Endothelial cell of umbilical vein (primary cell): ENCODE measurements around the gene RNFT2. TPM values are rescaled to one million over a fixed set of nuclear protein-coding genes. Genes with fewer than 3 reads are reported as not detected.

ENCODE experiments used
- BruUV-seq: library from RNA; stranded (reverse); fragments of 400-500 nt; replicated peaks from 2 replicates; lab custom pipeline; 2021; lab: Mats Ljungman, UMichigan
- CTCF ChIA-PET: fragments of 300-600, 350-600 bp; sonication (Branson Sonifier 250); formaldehyde crosslinking; loops from one replicate; lab custom pipeline; 2021; ENCODE audit warnings: antibody characterized with exemption, inconsistent platforms; lab: Charles Lee
- POLR2A ChIA-PET: fragments of 300-600, 350-600 bp; sonication (Branson Sonifier 250); formaldehyde crosslinking; loops from one replicate; lab custom pipeline; 2021; ENCODE audit warnings: antibody characterized with exemption, inconsistent platforms; lab: Charles Lee
- DNase-seq: peaks from one replicate; pipeline ENCODE4 v3.0.0-alpha.2; 2011; ENCODE audit warnings: low read depth, low spot score
- FAIRE-seq: peaks from 2 replicates; lab custom pipeline; 2011; peaks lifted over from hg19 to GRCh38; lab: Jason Lieb, UNC
- H2AFZ ChIP-seq: 2 replicates; pipeline ENCODE4 v1.6.0; 2012; ENCODE audit warnings: low read depth, low read length, control low read depth, inconsistent platforms
- H3K27ac ChIP-seq: 2 replicates; pipeline ENCODE4 v1.5.1; 2011; ENCODE audit warnings: low read depth, mild to moderate bottlenecking, control low read depth, low read length, moderate library complexity; ENCODE audit not compliant: insufficient read depth
- H3K27me3 ChIP-seq, 2 experiments: 2 replicates each; pipeline versions ENCODE4 v1.6.0 to v1.6.1; 2011; ENCODE audit warnings: low read length in 2 of 2, mixed read lengths in 1 of 2; ENCODE audit not compliant: control insufficient read depth in 2 of 2, insufficient read depth in 2 of 2
- H3K36me3 ChIP-seq, 2 experiments: 2 replicates in 1 of 2; 3 replicates in 1 of 2; pipeline ENCODE4 v1.5.1; 2011; ENCODE audit warnings: low read length in 2 of 2, mild to moderate bottlenecking in 1 of 2, moderate library complexity in 1 of 2; ENCODE audit not compliant: control insufficient read depth in 2 of 2, insufficient read depth in 2 of 2; ENCODE audit errors: extremely low read depth in 1 of 2
- H3K4me1 ChIP-seq: 3 replicates; pipeline ENCODE4 v1.5.1; 2011; ENCODE audit warnings: mild to moderate bottlenecking, low read length; ENCODE audit not compliant: control insufficient read depth, insufficient read depth; ENCODE audit errors: extremely low read depth
- H3K4me2 ChIP-seq: 2 replicates; pipeline ENCODE4 v1.6.1; 2011; ENCODE audit warnings: low read length, control low read depth, mixed read lengths; ENCODE audit not compliant: insufficient read depth
- H3K4me3 ChIP-seq, 3 experiments: fragments of 200-600 bp in 1 of 3; sonication (generic), shearing (Covaris generic) in 1 of 3; replicated peaks in 1 of 3; 2 replicates each; pipeline ENCODE4 v1.5.1; 2011 to 2016; ENCODE audit warnings: control low read depth in 3 of 3, low read length in 3 of 3, mild to moderate bottlenecking in 2 of 3, inconsistent platforms in 1 of 3, low read depth in 1 of 3, moderate library complexity in 1 of 3; ENCODE audit not compliant: insufficient read depth in 1 of 3
- H3K79me2 ChIP-seq: 2 replicates; pipeline ENCODE4 v1.6.0; 2012; ENCODE audit warnings: low read length, inconsistent platforms; ENCODE audit not compliant: control insufficient read depth, insufficient read depth
- H3K9ac ChIP-seq: replicated peaks from 2 replicates; pipeline ENCODE3; 2011; ENCODE audit warnings: low read length, control low read depth; ENCODE audit not compliant: insufficient read depth; ENCODE audit errors: extremely low read depth
- H3K9me1 ChIP-seq: replicated peaks from 3 replicates; pipeline ENCODE4 v1.6.0; 2011; ENCODE audit warnings: mild to moderate bottlenecking, low read length; ENCODE audit not compliant: control insufficient read depth, insufficient read depth; ENCODE audit errors: extremely low read depth
- H3K9me3 ChIP-seq: replicated peaks from 2 replicates; pipeline ENCODE4 v1.5.1; 2012; ENCODE audit warnings: low read length, inconsistent platforms; ENCODE audit not compliant: control insufficient read depth, insufficient read depth
- H4K20me1 ChIP-seq: replicated peaks from 2 replicates; pipeline ENCODE3; 2011; ENCODE audit warnings: mild to moderate bottlenecking, low read length; ENCODE audit not compliant: control insufficient read depth, insufficient read depth; ENCODE audit errors: extremely low read depth
- EZH2 ChIP-seq: IDR thresholded peaks from 2 replicates; pipeline ENCODE4 v1.6.1; 2012; ENCODE audit warnings: borderline replicate concordance, low read depth, mild to moderate bottlenecking, moderate library complexity, low read length, inconsistent platforms; ENCODE audit not compliant: severe bottlenecking
- FOS ChIP-seq: IDR thresholded peaks from 2 replicates; pipeline ENCODE4 v1.6.1; 2011; ENCODE audit warnings: mild to moderate bottlenecking, low read length, moderate library complexity, borderline replicate concordance; ENCODE audit not compliant: insufficient read depth
- GATA2 ChIP-seq: IDR thresholded peaks from 2 replicates; pipeline ENCODE4 v1.7.0; 2011; ENCODE audit warnings: low read depth, mild to moderate bottlenecking, moderate library complexity, mixed read lengths, low read length; ENCODE audit not compliant: insufficient read length, insufficient read depth
- JUN ChIP-seq: IDR thresholded peaks from 2 replicates; pipeline ENCODE4 v1.6.1; 2011; ENCODE audit warnings: borderline replicate concordance, low read depth; ENCODE audit not compliant: insufficient read length, insufficient read depth
- MYC ChIP-seq: IDR thresholded peaks from one replicate; pipeline ENCODE4 v1.6.1; 2011; ENCODE audit warnings: mild to moderate bottlenecking, low read depth, low read length
- POLR2A ChIP-seq: IDR thresholded peaks from 2 replicates; pipeline ENCODE4 v1.6.1; 2012; ENCODE audit warnings: low read depth, mild to moderate bottlenecking, control low read depth, low read length
- POLR2AphosphoS5 ChIP-seq: IDR thresholded peaks from 2 replicates; pipeline ENCODE4 v1.6.1; 2012; ENCODE audit warnings: low read depth, mild to moderate bottlenecking, control low read depth, low read length, moderate library complexity; ENCODE audit not compliant: insufficient read depth
- dilution Hi-C: fragments of 300-500 bp; cut with MboI; formaldehyde crosslinking; loops from one replicate; pipeline ENCODE4 v1.15.0; 2019; ENCODE audit warnings: low sequenced_read_pairs; ENCODE audit not compliant: extremely low pct_ligation_motif_present
- intact Hi-C: fragments of 100-400 bp; cut with micrococcal nuclease; formaldehyde crosslinking; loops from one replicate; pipeline ENCODE4 v1.10.0; 2022
- polyA plus RNA-seq, 4 experiments: library from polyadenylated mRNA; depleted of rRNA in 3 of 4; stranded (reverse) in 3 of 4; unstranded in 1 of 4; fragments of >200 nt; gene quantifications; 2 replicates each; pipeline versions ENCODE4 v1.2.1 to v1.2.3, GENCODE V29; 2011 to 2012; ENCODE audit warnings: missing spikeins in 1 of 4
- total RNA-seq: library from RNA; stranded (reverse); gene quantifications from 2 replicates; pipeline ENCODE4 v1.2.3, GENCODE V29; 2021
- TF ChIP-seq, protein P1 (sequence below), 2 donors: IDR thresholded peaks; 1 replicate in 1 of 2; 2 replicates in 1 of 2; pipeline ENCODE4 v1.5.1; 2011; ENCODE audit warnings: low read length in 2 of 2, mild to moderate bottlenecking in 2 of 2, moderate library complexity in 2 of 2, control low read depth in 1 of 2, inconsistent platforms in 1 of 2, low read depth in 1 of 2; ENCODE audit not compliant: insufficient read depth in 1 of 2; ENCODE audit errors: extremely low read depth in 1 of 2
- TF ChIP-seq, protein P2 (sequence below): IDR thresholded peaks from 2 replicates; pipeline ENCODE4 v1.6.1; 2011; ENCODE audit not compliant: insufficient read depth, insufficient read length

The RNFT2 gene
- total and polyA plus RNA-seq, 2 donors (not counting 3 experiments of a cell fraction or from before 2014, with no cell fraction given) = 1.4 to 6.6 TPM

- ChIA-PET POLR2A (interaction anchor here (0.7 kb wide), 1 partner anchor 49 kb away, joined by 5 read pairs; no protein-coding TSS in a partner anchor), CTCF (interaction anchor here (0.7 to 2.0 kb wide), 12 partner anchors 8 to 238 kb away, joined by 3 to 11 read pairs (median 4); no protein-coding TSS in a partner anchor)
- no peaks in the 10 kb centered on the region for H4K20me1 ChIP-seq
- BruUV-seq = no TSS peak
- no peak overlapping the region for H3K9ac ChIP-seq
- H3K79me2 ChIP-seq = no peaks in the 10 kb centered on the region
- no peaks in the 10 kb centered on the region for H3K4me1 ChIP-seq
- no peak overlapping the region for H3K4me3 ChIP-seq
- TF ChIP-seq, protein P1, sequence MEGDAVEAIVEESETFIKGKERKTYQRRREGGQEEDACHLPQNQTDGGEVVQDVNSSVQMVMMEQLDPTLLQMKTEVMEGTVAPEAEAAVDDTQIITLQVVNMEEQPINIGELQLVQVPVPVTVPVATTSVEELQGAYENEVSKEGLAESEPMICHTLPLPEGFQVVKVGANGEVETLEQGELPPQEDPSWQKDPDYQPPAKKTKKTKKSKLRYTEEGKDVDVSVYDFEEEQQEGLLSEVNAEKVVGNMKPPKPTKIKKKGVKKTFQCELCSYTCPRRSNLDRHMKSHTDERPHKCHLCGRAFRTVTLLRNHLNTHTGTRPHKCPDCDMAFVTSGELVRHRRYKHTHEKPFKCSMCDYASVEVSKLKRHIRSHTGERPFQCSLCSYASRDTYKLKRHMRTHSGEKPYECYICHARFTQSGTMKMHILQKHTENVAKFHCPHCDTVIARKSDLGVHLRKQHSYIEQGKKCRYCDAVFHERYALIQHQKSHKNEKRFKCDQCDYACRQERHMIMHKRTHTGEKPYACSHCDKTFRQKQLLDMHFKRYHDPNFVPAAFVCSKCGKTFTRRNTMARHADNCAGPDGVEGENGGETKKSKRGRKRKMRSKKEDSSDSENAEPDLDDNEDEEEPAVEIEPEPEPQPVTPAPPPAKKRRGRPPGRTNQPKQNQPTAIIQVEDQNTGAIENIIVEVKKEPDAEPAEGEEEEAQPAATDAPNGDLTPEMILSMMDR (IDR thresholded peaks at IDR 0.05; ENCODE audit: extremely low read depth in 1 of 2, insufficient read depth in 1 of 2, low read depth in 1 of 2, low read length in 2 of 2) = peak; percentile 49 to 76
- no peak for TF ChIP-seq MYC
- peak; percentile 13 for DNase-seq
- no peak for FAIRE-seq
- H3K9me3 ChIP-seq = no peaks in the 10 kb centered on the region
- no peaks in the 10 kb centered on the region for H3K9me1 ChIP-seq
- H3K36me3 ChIP-seq = no peaks in the 10 kb centered on the region
- no peak overlapping the region for H3K27ac ChIP-seq
- no peak overlapping the region for H3K4me2 ChIP-seq
- intact Hi-C loops = loop anchor here (1.0 kb wide), 1 partner anchor 160 kb away; no protein-coding TSS in a partner anchor
- no peak overlapping the region for H2AFZ ChIP-seq
- dilution Hi-C loops = no loop called here
- peaks cover 0 to 3% of the 10 kb centered on the region in 2 experiments for H3K27me3 ChIP-seq
Observed at GRCh38 chr12:116863275-116863767, 125.2 kb downstream of the RNFT2 start.

GRCh38 chr12:116864371-116865160 lies 126.5 kb downstream of the RNFT2 start:
- H4K20me1 ChIP-seq = no peaks in the 10 kb centered on the region
- H3K9me3 ChIP-seq = no peaks in the 10 kb centered on the region
- H3K9me1 ChIP-seq = no peaks in the 10 kb centered on the region
- POLR2A ChIA-PET = no interaction called here
- H3K4me1 ChIP-seq = no peaks in the 10 kb centered on the region
- H3K79me2 ChIP-seq = no peaks in the 10 kb centered on the region
- no peak overlapping the region for H2AFZ ChIP-seq
- H3K4me2 ChIP-seq = no peak overlapping the region
- dilution Hi-C loops = no loop called here
- H3K4me3 ChIP-seq = no peak overlapping the region
- intact Hi-C loops = no loop called here
- FAIRE-seq (no peak), DNase-seq (no peak)
- CTCF ChIA-PET = interaction anchor here (2.0 kb wide), 1 partner anchor 161 kb away, joined by 10 read pairs; no protein-coding TSS in a partner anchor
- no peak overlapping the region for H3K9ac ChIP-seq
- TF ChIP-seq MYC = no peak
- TF ChIP-seq JUN = no peak
- no peak for TF ChIP-seq POLR2A
- no peak for TF ChIP-seq GATA2
- TF ChIP-seq EZH2 = no peak
- TF ChIP-seq, protein P2, sequence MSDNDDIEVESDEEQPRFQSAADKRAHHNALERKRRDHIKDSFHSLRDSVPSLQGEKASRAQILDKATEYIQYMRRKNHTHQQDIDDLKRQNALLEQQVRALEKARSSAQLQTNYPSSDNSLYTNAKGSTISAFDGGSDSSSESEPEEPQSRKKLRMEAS = no peak
- TF ChIP-seq, protein P1 (IDR thresholded peaks at IDR 0.05; ENCODE audit: extremely low read depth in 1 of 2, insufficient read depth in 1 of 2, low read depth in 1 of 2, low read length in 2 of 2) = no peak
- no peak for TF ChIP-seq POLR2AphosphoS5
- no peak for TF ChIP-seq FOS
- H3K36me3 ChIP-seq = no peaks in the 10 kb centered on the region
- no TSS peak for BruUV-seq
- no peak overlapping the region for H3K27ac ChIP-seq
- no peaks in the 10 kb centered on the region for H3K27me3 ChIP-seq
